ENCODE results near the gene MINK1.
A peak's percentile ranks its signal among the peaks of the same experiment; 100 is the strongest.

The MINK1 gene

DNA sequence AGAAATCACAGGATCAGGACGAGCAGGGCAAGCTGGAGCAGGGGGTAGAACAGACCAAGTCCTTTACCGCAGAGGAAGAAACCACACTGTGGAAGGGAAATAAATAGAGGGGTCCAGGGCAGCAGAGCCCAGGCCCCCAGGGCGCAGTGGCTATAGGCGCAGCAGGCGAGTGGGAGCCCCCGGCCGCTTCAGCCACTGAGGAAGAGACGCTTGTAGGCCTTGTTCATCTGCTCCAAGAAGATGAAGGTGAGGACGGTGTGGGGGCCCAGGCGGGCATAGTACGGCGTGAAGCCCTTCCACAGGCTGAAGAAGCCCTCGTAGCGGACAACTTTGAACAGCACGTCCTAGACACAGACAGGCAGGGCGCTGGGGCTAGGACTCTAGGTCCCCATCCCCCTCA, 104.4 kb downstream of the MINK1 start:
- DNase-seq = no peak

- DNase-seq = no peak
Measured at GRCh38 chr17:4938069-4938491, 104.9 kb downstream of the MINK1 start.

GRCh38 chr17:4938688-4939545, 105.8 kb downstream of the MINK1 start:
- DNase-seq = no peak

GRCh38 chr17:4939546-4939795, 106.3 kb downstream of the MINK1 start:
- peak; percentile 32 for DNase-seq

DNA sequence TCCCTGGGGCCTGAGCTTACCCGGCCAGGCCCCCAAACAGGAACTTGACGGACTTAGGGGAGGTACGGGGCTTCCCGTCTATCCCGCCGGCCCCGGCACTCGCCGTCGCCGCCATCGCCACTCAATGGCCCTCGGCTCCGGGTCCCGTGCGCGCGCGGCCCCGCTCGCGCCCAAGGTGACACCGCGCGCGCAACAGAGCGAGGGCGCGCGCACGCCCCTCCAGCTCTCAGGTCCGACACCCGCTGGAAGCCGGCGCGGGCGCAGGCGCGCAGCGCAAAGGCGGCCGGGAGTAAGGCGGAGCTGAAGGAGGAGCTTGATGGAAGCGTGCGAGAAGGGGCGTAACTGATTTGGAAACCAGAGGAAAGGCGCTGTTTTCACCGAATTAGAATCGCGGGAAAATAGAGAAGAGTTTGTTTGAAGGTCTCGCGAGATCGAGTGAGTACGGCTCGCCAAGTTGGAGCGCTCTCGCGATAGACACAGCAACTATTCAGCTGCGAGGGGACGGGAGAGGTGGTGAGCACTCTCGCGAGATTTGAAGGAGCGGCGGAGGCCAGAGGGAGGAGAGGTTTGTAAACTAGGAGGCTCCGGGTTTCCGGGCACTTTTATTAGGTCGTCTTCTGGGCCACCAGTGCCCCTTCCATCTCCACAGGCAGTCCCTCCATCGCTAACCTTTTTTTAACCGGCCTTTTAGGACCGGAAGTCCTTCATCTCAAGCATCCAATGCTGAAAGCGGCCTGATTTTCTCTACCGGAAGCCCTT, 106.8 kb downstream of the MINK1 start, which contains the start of the genes RNF167 and SLC25A11:
RNF167 (plus strand) TSS at position 473 of the 759 bp plus-strand sequence. CDS start 642 bp downstream, outside the sequence.
SLC25A11 (minus strand) TSS at position 251 of the 759 bp plus-strand sequence; CDS start at position 115, 136 bp downstream.
- DNase-seq = peak; percentile 87

DNA sequence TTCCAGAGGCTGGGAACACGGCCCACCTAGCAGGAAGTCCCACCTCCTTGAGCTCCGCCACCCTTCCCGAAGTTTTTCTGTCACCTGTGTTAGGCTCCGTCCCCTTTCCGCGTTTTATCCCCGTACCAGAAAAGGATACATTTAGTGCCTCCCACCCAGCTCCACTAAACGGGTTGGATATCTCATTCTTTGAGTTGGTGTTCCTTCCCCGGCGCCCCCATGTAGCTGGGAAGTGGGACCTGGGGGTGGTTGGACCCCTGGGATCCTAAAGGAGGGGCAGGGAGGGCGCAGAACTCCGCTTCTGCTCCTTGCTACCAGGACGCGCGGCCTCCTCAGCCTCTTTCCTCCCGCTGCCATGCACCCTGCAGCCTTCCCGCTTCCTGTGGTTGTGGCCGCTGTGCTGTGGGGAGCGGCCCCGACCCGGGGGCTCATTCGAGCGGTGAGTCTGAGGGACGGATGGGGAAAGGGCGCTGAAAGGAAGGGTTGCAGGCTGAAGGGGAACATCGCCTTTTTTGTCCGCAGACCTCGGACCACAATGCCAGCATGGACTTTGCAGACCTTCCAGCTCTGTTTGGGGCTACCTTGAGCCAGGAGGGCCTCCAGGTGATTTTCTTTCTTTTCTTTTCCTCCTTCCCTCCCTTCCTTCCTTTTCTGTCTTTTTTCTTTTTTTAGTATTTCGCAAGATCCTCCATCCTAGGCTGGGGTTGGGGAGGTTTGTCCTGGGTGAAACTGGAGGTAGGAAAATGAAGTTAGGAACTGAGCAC, 107.6 kb downstream of the MINK1 start:
- no peak for DNase-seq

DNA sequence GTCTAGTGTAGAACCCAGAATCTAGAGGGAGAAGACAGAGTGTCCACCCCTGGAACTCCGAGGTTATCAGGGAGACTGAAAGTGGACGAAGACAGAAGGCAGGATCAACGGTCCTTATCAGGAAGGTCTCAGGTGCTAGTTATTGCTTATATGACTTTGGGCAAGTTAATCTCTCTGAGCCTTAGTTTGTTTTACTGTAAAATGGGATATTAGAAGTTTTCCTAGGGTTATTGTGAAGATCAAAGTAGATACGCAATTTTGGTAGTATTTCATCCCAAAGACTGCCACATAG, 108.1 kb downstream of the MINK1 start:
- DNase-seq = no peak

DNA sequence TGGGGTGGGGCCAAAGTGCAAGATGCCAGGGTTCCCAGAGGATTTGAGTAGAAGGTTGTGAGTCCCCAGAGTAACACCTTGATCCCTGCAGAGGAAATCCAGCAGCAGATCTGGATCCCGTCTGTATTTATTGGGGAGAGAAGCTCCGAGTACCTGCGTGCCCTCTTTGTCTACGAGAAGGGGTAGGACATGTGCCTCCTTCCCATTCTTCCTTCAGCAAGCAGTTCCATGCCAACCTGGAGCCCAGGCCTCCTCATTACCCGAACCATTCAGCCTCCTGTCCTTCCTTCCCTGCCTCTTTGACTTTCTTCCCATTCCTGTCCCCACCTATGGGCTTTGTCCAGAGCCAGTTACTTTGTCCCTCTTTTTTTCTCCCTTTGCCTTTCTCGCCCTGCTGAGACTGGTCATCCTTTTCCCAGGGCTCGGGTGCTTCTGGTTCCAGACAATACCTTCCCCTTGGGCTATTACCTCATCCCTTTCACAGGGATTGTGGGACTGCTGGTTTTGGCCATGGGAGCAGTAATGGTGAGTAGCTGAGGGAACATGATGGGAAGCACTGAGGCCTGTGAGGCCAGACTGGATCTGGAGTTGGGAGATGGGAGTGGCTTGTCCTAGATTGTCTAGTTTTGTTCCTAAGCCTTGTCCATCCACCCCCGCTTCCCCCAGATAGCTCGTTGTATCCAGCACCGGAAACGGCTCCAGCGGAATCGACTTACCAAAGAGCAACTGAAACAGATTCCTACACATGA, 109.8 kb downstream of the MINK1 start:
- DNase-seq = no peak

GRCh38 chr17:4944163-4944553, 111.0 kb downstream of the MINK1 start:
- no peak for DNase-seq

- DNase-seq = peak; percentile 39
Measured at GRCh38 chr17:4944554-4945175, 111.5 kb downstream of the MINK1 start.

- peak; percentile 78 for DNase-seq
Measured at GRCh38 chr17:4945176-4945943, 112.2 kb downstream of the MINK1 start.

DNA sequence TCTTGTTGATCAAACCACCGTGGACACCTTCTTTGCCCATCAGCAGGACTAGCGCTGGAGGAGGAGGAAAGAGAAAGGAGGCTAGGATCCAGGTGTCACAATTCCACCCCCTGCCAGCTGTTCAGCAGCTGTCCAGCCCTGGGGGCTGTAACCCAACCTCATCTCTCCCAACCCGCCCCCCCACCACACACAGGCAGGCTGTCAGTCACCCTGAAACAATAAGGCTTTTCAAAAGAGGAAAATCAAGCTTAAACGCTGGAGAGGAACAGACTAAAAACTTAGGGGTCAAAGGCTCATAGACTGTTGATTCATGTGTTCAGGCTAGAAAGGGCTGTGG, 112.8 kb downstream of the MINK1 start:
- DNase-seq = no peak

GRCh38 chr17:4946312-4946976, 113.3 kb downstream of the MINK1 start:
- no peak for DNase-seq

DNA sequence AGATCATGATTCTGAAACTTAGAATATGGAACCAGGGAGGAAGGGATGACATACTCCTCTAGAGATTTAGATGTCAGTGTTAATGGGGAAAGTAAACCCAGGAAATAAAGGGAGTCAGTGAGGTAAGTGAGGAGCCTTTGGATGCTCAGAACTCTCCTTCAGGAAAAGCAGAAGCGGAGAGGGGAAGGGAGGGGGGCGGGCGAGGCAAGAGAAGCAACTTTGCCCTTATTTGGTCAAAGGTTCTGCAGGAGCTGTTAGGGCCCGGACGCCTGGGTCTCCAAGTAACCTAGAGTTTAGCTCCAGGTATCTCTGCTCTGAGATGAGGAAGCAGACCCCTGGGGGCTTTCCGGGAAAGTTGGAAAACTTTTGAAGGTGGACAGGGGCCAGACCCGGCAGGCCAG, 113.9 kb downstream of the MINK1 start:
- DNase-seq = no peak
